ENCODE measurements around the gene FBXW9. TPM values are rescaled to one million over a fixed set of nuclear protein-coding genes. Genes with fewer than 3 reads are reported as not detected.
A peak's percentile ranks its signal among the peaks of the same experiment; 100 is the strongest.

FBXW9 gene
- total and polyA plus RNA-seq, 2 of the 8 experiments (the other 6 are each of a cell fraction or from before 2014, with no cell fraction given): 10.8 to 30.1 TPM

Small RNA genes within 50 kb of the gene (small RNA-seq; reads per million reads assigned to genes)
- gene SNORD41 (ENCODE audit: insufficient read depth): 28.3 reads per million, percentile 94 among the genes with 10 or more reads in this experiment

Other genes starting within 250 kb of the FBXW9 start
- 2.0 and 2.2 TPM in 2 replicates for gene ZNF709, start 211.8 kb downstream of the FBXW9 start, total RNA-seq (2021; fragmentation: NEBNext Ultra II Directional; extraction: Animal tissue kit (Norgen Biotek cat#: 25700))
- 0.86 and 1.3 TPM in 2 replicates for gene ZNF709, start 211.8 kb downstream of the FBXW9 start, polyA plus RNA-seq (2011; rRNA removed)
- gene ZNF564, start 145.1 kb downstream of the FBXW9 start, total RNA-seq (2021; fragmentation: NEBNext Ultra II Directional; extraction: Animal tissue kit (Norgen Biotek cat#: 25700)): 7.8 and 10.4 TPM in 2 replicates
- 0.89 and 0.91 TPM in 2 replicates for gene ZNF564, start 145.1 kb downstream of the FBXW9 start, polyA plus RNA-seq (2011; rRNA removed)
- 9.0 TPM in 2 replicates for gene ZNF490, start 85.8 kb downstream of the FBXW9 start, total RNA-seq (2021; fragmentation: NEBNext Ultra II Directional; extraction: Animal tissue kit (Norgen Biotek cat#: 25700))
- gene ZNF490, start 85.8 kb downstream of the FBXW9 start, polyA plus RNA-seq (2011; rRNA removed): 1.6 and 1.7 TPM in 2 replicates
- 18.6 and 20.1 TPM in 2 replicates for gene ZNF791, start 85.7 kb downstream of the FBXW9 start, total RNA-seq (2021; fragmentation: NEBNext Ultra II Directional; extraction: Animal tissue kit (Norgen Biotek cat#: 25700))
- gene ZNF791, start 85.7 kb downstream of the FBXW9 start, polyA plus RNA-seq (2011; rRNA removed): 3.1 and 4.1 TPM in 2 replicates
- gene MAN2B1, start 29.9 kb downstream of the FBXW9 start, total RNA-seq (2021; fragmentation: NEBNext Ultra II Directional; extraction: Animal tissue kit (Norgen Biotek cat#: 25700)): 71.1 and 76.3 TPM in 2 replicates
- gene MAN2B1, start 29.9 kb downstream of the FBXW9 start, polyA plus RNA-seq (2011; rRNA removed): 55.3 and 73.6 TPM in 2 replicates
- 15.3 and 19.6 TPM in 2 replicates for gene WDR83, start 29.8 kb downstream of the FBXW9 start, total RNA-seq (2021; fragmentation: NEBNext Ultra II Directional; extraction: Animal tissue kit (Norgen Biotek cat#: 25700))
- gene WDR83, start 29.8 kb downstream of the FBXW9 start, polyA plus RNA-seq (2011; rRNA removed): 12.6 and 24.5 TPM in 2 replicates
- gene DHPS, start 14.8 kb downstream of the FBXW9 start, total RNA-seq (2021; fragmentation: NEBNext Ultra II Directional; extraction: Animal tissue kit (Norgen Biotek cat#: 25700)): 86.6 and 88.8 TPM in 2 replicates
- gene DHPS, start 14.8 kb downstream of the FBXW9 start, polyA plus RNA-seq (2011; rRNA removed): 99.6 and 118 TPM in 2 replicates
- gene GNG14, start 8.6 kb downstream of the FBXW9 start, total RNA-seq (2021; fragmentation: NEBNext Ultra II Directional; extraction: Animal tissue kit (Norgen Biotek cat#: 25700)): not detected in 2 replicates
- gene GNG14, start 8.6 kb downstream of the FBXW9 start, polyA plus RNA-seq (2011; rRNA removed): not detected in 2 replicates
- 110 and 112 TPM in 2 replicates for gene TNPO2, start 27.3 kb upstream of the FBXW9 start, total RNA-seq (2021; fragmentation: NEBNext Ultra II Directional; extraction: Animal tissue kit (Norgen Biotek cat#: 25700))
- gene TNPO2, start 27.3 kb upstream of the FBXW9 start, polyA plus RNA-seq (2011; rRNA removed): 121 and 136 TPM in 2 replicates
- 149 and 156 TPM in 2 replicates for gene TRIR, start 38.1 kb upstream of the FBXW9 start, total RNA-seq (2021; fragmentation: NEBNext Ultra II Directional; extraction: Animal tissue kit (Norgen Biotek cat#: 25700))
- gene TRIR, start 38.1 kb upstream of the FBXW9 start, polyA plus RNA-seq (2011; rRNA removed): 130 and 167 TPM in 2 replicates
- 105 and 106 TPM in 2 replicates for gene GET3, start 40.9 kb upstream of the FBXW9 start, total RNA-seq (2021; fragmentation: NEBNext Ultra II Directional; extraction: Animal tissue kit (Norgen Biotek cat#: 25700))
- gene GET3, start 40.9 kb upstream of the FBXW9 start, polyA plus RNA-seq (2011; rRNA removed): 297 and 304 TPM in 2 replicates
- 4.6 TPM in 2 replicates for gene BEST2, start 55.2 kb upstream of the FBXW9 start, total RNA-seq (2021; fragmentation: NEBNext Ultra II Directional; extraction: Animal tissue kit (Norgen Biotek cat#: 25700))
- 7.3 and 11.6 TPM in 2 replicates for gene BEST2, start 55.2 kb upstream of the FBXW9 start, polyA plus RNA-seq (2011; rRNA removed)
- 59.3 and 63.2 TPM in 2 replicates for gene HOOK2, start 78.9 kb upstream of the FBXW9 start, total RNA-seq (2021; fragmentation: NEBNext Ultra II Directional; extraction: Animal tissue kit (Norgen Biotek cat#: 25700))
- gene HOOK2, start 78.9 kb upstream of the FBXW9 start, polyA plus RNA-seq (2011; rRNA removed): 23.8 and 39.2 TPM in 2 replicates
- gene JUNB, start 94.9 kb upstream of the FBXW9 start, total RNA-seq (2021; fragmentation: NEBNext Ultra II Directional; extraction: Animal tissue kit (Norgen Biotek cat#: 25700)): 7.4 and 8.6 TPM in 2 replicates
- gene JUNB, start 94.9 kb upstream of the FBXW9 start, polyA plus RNA-seq (2011; rRNA removed): 10.0 and 14.1 TPM in 2 replicates
- 380 and 404 TPM in 2 replicates for gene PRDX2, start 105.2 kb upstream of the FBXW9 start, total RNA-seq (2021; fragmentation: NEBNext Ultra II Directional; extraction: Animal tissue kit (Norgen Biotek cat#: 25700))
- gene PRDX2, start 105.2 kb upstream of the FBXW9 start, polyA plus RNA-seq (2011; rRNA removed): 748 and 904 TPM in 2 replicates
- 41.3 and 42.3 TPM in 2 replicates for gene THSD8, start 105.4 kb upstream of the FBXW9 start, total RNA-seq (2021; fragmentation: NEBNext Ultra II Directional; extraction: Animal tissue kit (Norgen Biotek cat#: 25700))
- 3.4 and 8.2 TPM in 2 replicates for gene THSD8, start 105.4 kb upstream of the FBXW9 start, polyA plus RNA-seq (2011; rRNA removed)
- gene RNASEH2A, start 110.0 kb upstream of the FBXW9 start, total RNA-seq (2021; fragmentation: NEBNext Ultra II Directional; extraction: Animal tissue kit (Norgen Biotek cat#: 25700)): 67.5 and 67.9 TPM in 2 replicates
- gene RNASEH2A, start 110.0 kb upstream of the FBXW9 start, polyA plus RNA-seq (2011; rRNA removed): 120 and 141 TPM in 2 replicates
- 4.8 and 5.8 TPM in 2 replicates for gene RTBDN, start 137.9 kb upstream of the FBXW9 start, total RNA-seq (2021; fragmentation: NEBNext Ultra II Directional; extraction: Animal tissue kit (Norgen Biotek cat#: 25700))
- gene RTBDN, start 137.9 kb upstream of the FBXW9 start, polyA plus RNA-seq (2011; rRNA removed): 4.0 and 4.4 TPM in 2 replicates
- gene MAST1, start 141.9 kb upstream of the FBXW9 start, total RNA-seq (2021; fragmentation: NEBNext Ultra II Directional; extraction: Animal tissue kit (Norgen Biotek cat#: 25700)): 25.2 and 28.3 TPM in 2 replicates
- 15.6 and 27.5 TPM in 2 replicates for gene MAST1, start 141.9 kb upstream of the FBXW9 start, polyA plus RNA-seq (2011; rRNA removed)
- 32.9 and 33.2 TPM in 2 replicates for gene DNASE2, start 184.8 kb upstream of the FBXW9 start, total RNA-seq (2021; fragmentation: NEBNext Ultra II Directional; extraction: Animal tissue kit (Norgen Biotek cat#: 25700))
- 48.2 and 58.2 TPM in 2 replicates for gene DNASE2, start 184.8 kb upstream of the FBXW9 start, polyA plus RNA-seq (2011; rRNA removed)
- 0.59 and 0.84 TPM in 2 replicates for gene KLF1, start 190.6 kb upstream of the FBXW9 start, total RNA-seq (2021; fragmentation: NEBNext Ultra II Directional; extraction: Animal tissue kit (Norgen Biotek cat#: 25700))
- 0.91 and 1.0 TPM in 2 replicates for gene KLF1, start 190.6 kb upstream of the FBXW9 start, polyA plus RNA-seq (2011; rRNA removed)
- 63.8 and 67.3 TPM in 2 replicates for gene GCDH, start 194.5 kb upstream of the FBXW9 start, total RNA-seq (2021; fragmentation: NEBNext Ultra II Directional; extraction: Animal tissue kit (Norgen Biotek cat#: 25700))
- 89.4 and 134 TPM in 2 replicates for gene GCDH, start 194.5 kb upstream of the FBXW9 start, polyA plus RNA-seq (2011; rRNA removed)
- 0.46 and 0.97 TPM in 2 replicates for gene SYCE2, start 222.7 kb upstream of the FBXW9 start, total RNA-seq (2021; fragmentation: NEBNext Ultra II Directional; extraction: Animal tissue kit (Norgen Biotek cat#: 25700))
- gene SYCE2, start 222.7 kb upstream of the FBXW9 start, polyA plus RNA-seq (2011; rRNA removed): 0.69 and 0.71 TPM in 2 replicates
- 103 and 108 TPM in 2 replicates for gene FARSA, start 237.1 kb upstream of the FBXW9 start, total RNA-seq (2021; fragmentation: NEBNext Ultra II Directional; extraction: Animal tissue kit (Norgen Biotek cat#: 25700))
- 61.0 and 100 TPM in 2 replicates for gene FARSA, start 237.1 kb upstream of the FBXW9 start, polyA plus RNA-seq (2011; rRNA removed)
- 1,155 and 1,177 TPM in 2 replicates for gene CALR, start 242.0 kb upstream of the FBXW9 start, total RNA-seq (2021; fragmentation: NEBNext Ultra II Directional; extraction: Animal tissue kit (Norgen Biotek cat#: 25700))
- 418 and 591 TPM in 2 replicates for gene CALR, start 242.0 kb upstream of the FBXW9 start, polyA plus RNA-seq (2011; rRNA removed)
- gene RAD23A, start 249.2 kb upstream of the FBXW9 start, total RNA-seq (2021; fragmentation: NEBNext Ultra II Directional; extraction: Animal tissue kit (Norgen Biotek cat#: 25700)): 73.3 and 76.1 TPM in 2 replicates
- gene RAD23A, start 249.2 kb upstream of the FBXW9 start, polyA plus RNA-seq (2011; rRNA removed): 40.0 and 80.1 TPM in 2 replicates

Measured in H1 (cell line).